ENCODE measurements around the gene TRIM27.
A peak's percentile ranks its signal among the peaks of the same experiment; 100 is the strongest.
"Not testable (repeated sequence)": the region's sequence is repeated elsewhere in the genome, so short reads cannot be mapped to it uniquely, and the experiment has no call there.

The TRIM27 gene

DNA sequence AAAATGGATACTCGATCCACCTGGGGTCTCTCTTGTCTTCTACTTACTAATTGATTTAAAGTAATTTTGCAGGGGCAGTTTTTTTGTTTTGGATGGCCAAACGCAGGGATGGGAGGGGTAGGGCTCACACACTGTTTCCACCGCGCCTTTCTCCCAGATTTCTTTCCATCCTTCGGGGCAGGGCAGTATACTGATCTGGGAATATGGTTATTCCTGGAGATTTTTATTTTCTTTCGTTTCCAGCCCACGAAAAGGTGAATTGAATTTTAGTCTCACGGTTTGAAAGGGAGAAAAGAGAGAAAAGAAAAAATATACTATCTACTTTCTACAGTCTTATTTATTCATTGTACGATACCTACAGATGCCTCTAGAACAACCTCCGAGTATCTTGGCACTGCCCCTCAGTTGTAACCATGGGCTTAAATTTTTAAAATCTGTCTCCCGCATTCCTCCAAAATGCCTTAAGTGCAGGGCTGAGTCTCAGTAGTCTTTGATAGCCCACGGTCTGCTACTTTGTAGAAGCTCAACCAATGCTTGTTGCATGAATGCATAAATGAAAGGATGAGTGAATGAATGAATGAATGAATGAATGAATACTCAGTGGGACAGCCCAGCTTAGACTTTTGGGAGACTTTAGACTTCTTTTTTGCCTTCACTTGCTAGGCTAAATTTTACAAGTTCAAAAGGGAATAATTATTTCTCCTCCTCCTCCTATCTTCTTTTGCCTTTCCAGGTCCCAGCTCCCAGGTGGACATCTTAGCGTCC lies 18.1 kb upstream of the TRIM27 start:
- DNase-seq, result no peak

DNA sequence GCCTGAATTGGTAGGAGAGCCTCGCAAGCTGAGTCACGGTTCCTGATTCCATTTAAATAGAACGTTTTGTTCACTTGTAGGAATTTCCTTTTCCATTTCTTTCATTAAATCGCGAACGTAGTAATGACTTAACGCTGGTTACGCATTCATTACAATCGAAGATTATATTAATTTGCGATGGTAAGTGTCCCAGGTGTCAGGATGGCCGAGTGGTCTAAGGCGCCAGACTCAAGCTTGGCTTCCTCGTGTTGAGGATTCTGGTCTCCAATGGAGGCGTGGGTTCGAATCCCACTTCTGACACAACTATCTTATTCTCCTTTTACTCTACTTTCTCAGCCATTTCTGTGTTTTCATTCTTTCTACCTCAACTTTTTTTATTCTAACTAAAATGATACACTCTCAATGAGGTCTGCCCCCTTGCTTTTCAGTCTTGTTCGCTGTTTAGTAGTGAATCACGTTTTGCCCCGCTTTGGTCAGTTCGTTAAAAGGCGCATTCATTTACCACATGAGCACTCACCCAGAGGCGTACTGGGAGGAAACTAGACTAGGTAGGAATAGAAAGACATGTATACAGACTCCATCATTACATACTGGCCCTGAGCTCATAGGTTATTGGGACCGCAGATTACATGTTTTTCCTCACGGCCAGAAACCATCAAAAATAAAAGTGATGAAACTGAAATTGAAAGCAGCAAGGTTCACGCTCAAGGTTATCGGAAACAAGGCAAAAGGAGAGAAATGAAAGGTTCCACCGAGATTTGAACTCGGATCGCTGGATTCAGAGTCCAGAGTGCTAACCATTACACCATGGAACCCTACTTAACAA lies 17.3 kb upstream of the TRIM27 start:
- DNase-seq, result peak; percentile 77 to 83

DNA sequence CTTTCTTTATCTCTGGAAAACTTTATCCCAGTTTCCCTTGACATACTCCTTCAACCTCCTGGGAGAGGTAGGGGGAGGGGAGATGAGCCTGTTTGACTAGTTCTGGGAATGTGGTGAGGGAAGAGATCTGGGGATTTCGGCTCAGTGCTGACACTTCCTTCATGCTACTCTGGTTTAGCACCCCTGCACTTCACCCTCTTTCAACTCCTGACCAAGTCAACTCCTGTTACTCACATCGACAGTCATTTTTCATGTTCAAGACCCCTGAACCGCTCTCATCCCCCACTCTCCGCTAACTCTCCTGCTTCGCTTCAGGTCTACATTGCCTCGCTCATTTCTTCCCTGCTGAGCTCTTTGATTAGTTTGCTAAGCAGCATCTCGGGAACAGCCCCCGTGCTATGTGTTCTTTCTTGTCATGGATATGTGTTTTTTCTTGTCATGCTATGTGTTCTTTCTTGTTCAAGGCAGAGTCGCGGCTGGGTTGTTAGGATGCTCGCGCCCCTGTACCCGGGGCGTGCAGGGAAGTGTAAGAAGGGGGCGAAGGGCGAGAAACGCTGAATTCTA lies 16.6 kb upstream of the TRIM27 start:
- DNase-seq, result peak; percentile 53 to 59

DNA sequence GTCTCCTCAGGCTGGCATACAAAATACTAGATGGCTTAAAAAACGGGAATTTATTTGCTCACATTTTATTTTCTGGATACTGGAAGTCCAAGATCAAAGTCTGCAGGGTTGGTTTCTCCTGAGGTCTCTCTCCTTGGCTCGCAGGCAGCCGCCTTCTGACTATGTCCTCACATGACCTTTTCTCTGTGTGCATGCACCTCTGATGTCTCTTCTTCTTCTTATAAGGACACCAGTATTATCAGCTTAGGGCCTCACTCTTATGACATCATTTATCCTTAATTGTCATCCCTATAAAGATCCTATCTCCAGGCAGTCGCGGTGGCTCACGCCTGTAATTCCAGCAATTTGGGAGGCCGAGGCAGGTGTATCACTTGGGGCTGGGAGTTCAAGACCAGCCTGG lies 9.3 kb upstream of the TRIM27 start:
- DNase-seq, result no peak

DNA sequence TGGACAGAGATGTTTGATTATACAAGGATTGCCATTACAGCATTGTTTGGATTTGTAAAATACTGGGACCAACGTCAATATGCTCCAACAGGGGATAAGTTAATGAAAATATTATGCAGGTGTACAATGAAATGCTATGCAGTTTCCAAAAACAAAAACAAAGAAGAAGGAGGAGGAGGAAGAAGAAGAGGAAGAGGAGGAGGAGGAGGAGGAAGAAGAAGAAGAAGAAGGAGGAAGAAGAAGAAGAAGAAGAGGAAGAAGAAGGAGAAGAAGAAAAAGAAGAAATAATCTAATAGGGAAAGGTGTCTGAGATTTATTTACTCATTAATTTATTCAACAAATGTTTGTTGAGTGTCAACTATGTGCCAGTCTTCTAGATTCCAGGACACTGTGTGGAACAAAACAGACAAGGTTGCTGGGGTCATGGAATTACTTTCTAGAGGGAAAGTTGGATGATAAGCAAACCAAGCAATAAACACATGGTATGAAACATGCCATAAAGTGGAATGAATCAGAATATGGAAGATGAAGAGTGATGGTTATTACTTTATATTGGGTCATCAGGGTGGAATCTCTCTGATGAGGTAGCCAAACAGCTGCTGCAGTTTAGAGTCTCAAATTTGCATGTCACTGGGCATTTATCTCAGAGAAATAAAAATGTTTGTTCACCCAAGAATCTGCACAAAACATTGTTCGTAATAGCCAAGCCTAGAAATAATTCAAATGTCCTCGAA lies 6.3 kb upstream of the TRIM27 start:
- DNase-seq, result no peak

DNA sequence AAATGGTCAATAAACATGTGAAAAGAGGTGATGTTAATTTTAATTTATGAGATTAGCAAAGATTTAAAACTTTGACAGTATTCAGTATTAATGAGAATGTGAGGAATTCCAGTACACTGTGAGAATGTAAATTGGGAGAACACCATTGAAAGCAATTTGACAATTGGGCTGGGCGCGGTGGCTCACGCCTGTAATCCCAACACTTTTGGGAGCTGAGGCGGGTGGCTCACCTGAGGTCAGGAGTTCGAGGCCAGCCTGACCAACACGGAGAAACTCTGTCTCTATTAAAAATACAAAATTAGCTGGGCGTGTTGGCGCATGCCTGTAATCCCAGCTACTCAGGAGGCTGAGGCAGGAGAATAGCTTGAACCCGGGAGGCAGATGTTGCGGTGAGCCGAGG lies 5.6 kb upstream of the TRIM27 start:
- DNase-seq, result not testable (repeated sequence)

DNA sequence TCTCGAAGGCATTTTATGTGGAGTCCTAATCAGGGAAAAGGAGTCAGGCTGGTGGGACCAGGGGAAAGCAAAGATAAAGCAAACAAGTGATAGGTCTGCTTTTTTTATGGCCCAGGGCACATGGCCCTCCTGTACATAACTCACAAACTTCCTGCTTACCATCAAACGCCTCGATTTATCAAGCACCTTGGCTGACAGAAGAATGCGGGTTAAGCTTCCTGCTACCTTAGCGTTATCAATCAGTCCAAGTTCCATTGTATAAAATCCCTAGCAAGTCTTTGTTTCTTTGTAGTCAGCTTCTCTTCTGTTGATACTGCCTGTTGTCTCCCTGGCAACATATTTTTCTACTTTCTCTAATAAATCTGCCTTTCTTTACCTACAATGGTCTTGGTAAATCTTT lies 4.1 kb upstream of the TRIM27 start:
- DNase-seq, result no peak

DNA sequence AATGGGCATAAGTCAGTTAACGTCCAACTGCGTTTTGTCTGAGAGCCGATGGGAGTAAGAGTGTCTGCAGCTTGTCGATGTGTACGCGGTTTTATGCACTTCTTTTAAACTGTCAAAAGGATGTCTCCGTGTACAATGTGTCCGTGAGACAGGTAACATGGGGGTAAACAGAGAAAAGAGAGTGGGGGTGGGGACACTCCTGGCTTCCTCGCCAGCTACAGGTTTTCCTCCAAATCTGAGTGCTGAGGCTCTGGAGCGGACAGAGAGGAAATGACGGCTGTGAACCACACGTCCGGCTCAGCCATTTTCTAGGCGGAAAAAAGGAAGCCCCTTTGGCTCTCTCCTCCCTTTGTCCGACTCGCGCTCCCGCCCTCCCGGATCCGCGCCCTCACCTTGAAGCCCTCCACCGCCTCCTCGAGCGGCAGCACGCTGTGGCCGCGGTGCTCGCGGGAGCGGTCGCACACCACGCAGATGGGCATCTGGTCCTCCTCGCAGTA lies 916 bp downstream of the TRIM27 start:
- peak; percentile 38 to 49 for DNase-seq

DNA sequence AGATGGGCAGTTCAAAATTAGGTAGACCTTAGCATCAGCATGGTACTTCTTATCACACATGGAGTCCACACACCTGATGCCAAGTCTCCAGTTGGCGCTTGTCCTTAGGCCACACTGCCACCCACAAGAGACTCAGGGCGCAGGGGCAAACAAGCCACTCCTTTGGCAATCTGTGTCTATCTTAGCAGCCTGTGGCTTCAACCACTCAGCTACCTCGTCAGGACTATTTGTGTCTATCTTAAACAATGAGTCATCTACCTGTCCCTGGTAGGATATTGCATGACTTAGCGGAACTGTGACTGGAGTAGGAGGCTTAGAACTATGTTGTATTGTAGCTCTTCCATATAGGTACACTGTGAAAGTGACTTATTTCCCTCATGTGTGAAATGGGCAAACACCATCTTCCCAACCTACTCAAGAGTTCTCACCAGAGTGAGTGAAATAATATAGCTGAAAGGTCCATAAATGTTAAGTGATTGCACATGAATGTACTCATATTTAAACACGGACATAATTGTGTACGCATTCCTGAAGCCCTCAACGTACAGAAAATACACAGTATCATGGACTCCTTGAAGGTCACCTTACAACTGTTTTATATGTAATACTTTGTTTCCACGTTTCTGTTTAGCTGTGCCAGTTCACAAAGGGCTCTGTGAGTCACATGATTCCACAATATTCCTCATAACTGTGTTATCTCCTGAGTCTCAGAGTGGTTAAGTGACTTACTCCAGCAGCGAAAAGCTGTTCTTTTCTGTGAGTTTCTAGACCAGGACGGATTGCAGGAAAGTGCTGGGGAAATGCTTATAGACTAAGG lies 1.6 kb downstream of the TRIM27 start:
- peak; percentile 22 to 27 for DNase-seq

DNA sequence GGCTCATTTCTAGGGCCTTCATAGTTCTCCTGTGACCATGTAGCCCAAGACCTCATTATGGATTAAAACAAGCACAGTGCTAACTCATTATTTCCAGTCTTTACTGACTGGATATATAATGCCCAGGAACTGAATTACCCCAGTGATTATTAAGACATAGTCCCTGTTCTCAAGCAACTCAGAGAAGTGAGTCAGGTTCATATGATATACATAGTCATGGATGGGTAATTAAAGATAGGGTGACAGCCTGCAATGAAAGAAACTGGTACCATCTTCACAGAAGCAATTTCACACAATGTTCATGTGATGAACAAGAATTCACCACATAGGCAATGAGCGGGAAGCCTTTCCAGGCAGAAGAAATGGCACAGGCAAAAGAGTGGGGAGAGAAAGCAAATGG lies 3.5 kb downstream of the TRIM27 start:
- no peak for DNase-seq

DNA sequence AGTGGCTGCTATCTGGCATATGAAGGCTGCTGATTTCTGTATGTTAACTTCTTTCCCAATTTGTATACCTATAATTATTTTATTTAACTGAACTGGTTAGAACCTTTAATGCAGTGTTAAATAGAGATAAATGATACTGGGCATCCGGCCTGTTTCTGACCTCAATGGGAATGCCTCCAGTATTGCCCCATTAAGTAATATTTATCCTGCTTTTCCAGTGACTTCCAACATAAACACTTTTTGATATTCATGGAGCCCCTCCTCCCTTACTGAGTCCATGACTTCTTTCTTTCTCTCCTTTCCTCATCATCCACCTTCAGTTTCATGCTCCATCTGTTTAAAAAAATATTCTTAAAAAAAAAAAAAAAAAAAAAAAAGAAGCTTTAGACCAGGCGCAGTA lies 8.8 kb downstream of the TRIM27 start:
- DNase-seq, result no peak

DNA sequence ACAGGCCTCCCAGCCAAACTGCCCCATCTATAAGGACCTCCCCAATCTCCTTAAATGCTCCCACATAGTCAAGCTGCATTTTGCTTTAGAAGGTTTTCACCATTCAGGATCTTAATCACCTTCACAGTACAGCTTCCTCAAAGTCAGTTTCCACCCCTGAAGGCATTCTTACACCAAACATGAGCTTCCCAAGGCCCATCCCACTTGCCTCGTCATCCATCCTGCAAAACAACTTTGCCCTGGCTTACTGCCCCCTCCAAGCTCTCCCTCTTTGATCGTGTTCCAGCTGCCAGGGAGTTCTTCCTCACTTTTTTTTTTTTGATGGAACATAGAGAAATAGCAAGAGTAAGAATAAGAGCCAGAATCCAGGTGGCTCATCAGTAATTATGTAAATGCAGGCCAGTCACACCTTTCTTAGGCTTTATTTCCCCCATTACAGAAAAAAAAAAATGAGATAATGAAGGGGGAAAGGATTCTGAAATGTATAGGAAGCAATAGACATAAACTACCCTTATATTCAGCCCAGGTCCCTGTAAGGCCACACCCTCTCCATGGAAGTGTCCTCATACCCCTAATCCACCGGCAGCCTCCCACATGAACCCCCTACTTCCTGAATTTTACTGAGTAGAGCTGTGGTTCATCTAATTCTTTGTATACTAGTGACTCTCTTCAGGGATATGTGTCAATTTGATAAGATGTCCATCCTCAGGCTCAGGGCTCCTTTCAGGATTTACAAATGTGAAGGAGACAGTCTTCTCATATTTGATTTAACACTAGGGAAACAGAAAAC lies 12.7 kb downstream of the TRIM27 start:
- no peak for DNase-seq

DNA sequence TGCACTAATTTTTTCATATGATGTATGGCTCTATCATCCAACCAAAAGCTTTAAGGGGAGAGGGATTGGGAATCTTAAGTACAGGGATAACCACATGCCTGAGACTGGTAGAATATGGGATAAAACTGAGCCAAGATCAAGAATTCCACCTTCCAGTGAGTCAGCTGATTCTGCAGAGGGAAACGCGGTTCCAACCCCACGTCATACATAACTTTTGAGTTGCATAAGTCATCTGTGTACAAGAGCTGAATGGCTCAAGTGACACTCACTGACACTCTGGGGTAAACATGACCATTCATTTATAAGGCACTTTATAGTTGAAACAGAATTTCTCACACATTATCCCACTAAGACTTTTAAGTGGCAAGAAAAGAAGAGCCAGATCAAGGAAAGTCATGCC lies 16.4 kb downstream of the TRIM27 start:
- DNase-seq, result no peak

DNA sequence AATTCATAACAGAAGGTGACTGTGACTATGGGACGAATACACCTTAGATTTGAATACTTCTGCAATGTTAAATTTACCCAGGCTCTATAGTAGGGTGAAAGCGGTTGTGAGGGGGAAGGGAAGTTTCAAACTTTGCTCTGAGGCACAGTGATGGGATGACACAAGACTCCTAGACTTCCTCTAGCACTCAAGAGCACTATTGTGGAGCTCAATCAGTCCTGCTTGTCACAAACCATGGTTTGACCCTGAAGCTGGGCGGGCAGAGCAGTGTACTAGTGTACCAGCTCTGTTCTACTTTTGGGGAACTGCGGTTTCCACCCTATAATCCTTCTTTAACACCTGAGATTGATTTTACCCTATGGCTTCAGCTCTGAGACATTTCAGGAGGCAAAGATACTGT lies 17.1 kb downstream of the TRIM27 start:
- no peak for DNase-seq

DNA sequence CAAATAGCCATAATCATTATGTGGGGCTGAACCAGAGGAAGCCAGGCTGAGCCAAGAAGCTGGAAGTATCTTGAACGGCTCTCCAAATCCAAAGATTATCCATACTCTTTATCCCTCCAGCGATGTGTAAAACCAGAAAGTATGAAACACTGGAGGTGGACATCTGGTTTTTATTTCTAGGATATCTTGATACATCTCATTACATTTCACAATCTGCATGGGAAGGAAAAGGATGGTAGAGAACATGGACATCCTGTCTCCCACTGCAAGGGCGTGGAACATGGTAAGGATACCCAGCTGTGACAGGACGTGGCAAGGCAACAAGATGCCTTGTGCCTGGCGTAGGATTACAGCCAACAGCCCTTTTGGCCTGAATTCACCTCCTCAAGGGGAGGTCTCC lies 20.1 kb downstream of the TRIM27 start:
- no peak for DNase-seq

DNA sequence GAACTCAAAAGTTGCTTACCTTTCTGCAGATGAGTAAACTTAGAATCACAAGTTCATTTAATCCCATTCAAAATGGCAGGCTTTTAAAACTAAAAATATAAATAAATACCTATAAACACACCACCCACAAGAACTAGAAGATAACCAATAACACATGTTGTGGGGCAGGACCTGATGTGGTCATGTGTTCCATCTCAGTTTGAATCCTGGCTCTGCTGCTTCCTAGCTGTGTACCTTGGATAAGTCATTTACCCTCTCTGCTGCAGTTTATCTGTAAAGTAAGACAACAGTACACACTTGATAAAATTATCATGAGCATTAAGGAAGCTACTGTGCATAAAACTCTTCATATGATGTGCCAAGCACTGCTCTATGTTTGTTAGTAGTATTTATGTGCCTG lies 22.0 kb downstream of the TRIM27 start:
- DNase-seq, result no peak

DNA sequence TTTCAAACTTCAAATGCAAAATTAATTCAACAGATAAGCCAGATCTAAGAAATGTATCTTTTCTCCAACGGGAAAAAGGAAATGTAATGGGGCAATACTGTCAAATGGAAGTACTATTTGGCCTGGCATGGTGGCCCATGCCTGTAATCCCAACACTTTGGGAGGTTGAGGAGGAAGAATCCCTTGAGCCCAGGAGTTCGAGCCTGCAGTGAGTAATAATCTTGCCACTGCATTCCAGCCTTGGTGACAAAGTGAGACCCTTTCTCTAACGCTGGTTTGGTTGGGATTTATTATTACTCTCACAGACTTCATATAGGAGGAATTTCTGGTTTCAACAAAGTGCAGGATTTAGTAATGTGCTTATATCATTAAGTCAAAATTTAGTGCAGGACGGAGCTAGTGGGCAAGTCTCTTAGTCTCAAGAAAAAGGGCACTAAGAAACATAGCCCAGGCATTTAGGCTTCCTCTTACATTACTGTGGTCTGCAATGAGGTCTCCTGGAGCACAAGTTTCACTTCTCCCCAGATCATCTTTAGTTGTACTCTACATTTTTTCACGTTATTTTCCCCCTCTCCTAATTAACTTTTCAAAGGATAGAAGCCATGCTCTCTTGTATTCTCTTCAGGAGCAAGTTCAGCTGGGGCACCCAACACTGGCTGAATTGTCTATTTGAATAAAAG lies 23.1 kb downstream of the TRIM27 start:
- no peak for DNase-seq

DNA sequence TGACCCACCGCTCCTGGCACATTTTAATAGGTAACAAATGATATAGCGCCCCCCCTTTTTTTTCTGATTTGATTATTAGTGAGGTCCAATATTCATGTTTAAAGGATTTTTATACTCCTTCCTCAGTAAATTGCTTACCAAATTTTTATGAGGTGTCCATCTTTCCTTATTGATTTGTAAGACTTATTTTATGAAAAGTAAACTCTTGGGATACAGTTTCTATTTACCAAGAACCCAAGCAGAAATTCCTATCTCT lies 25.1 kb downstream of the TRIM27 start:
- DNase-seq, result no peak

DNA sequence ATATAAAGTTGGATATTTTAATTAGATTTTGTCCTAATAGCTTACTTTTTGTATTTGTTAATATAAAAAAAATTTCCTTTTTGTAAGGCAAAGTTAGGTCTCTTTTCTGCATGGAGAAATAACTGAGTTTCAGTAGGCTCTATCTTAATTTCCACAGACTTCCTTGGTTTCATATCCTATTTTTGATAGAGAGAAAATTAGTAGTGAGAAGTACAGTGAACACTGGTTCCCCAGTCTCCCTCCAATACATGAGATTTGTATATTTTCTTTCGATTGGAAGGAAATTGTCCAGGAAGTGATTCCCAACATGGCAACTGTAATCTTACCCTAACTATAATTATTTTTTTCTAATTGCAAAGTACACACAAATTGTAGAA lies 26.4 kb downstream of the TRIM27 start:
- no peak for DNase-seq

DNA sequence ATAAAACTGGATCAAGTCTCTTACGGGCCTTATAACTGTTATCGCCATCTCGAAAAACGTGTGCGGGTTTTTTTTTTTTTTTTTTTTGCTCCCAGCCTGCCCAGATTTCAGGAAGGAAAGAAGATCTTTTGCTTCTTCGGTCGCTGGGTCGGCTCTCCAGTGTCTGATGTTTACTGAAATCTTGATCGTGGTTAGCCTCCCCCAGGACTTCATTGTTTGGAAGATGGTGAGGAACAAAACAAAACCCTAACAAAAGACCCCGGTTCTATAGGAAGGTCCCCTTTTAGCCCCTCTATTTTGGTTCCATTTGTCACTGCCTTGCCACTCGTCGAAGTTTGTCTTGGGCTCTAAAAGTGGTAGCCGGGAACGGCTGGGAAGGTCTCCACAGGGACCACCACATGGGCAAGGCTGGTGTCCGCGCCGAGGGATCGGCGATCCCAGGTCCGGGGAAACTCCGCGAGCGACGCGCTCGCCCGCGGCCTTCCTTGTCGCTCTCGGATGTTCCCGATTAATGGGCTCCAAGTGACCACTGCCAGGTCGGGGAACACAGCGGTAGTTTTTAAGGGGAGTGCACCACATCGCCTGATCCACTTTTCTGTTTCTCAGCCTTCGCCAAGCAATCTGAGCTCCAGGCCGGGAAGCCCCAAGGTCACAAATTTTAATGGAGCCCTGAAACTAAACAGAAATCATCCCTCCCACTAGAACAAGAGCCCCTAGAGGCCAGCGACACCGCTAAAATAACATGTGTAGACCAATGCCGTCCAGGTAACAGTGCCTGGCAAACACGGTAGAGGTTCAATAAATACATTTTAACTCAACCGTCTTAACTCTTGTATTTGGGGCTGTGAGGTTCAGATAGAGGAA lies 27.0 kb downstream of the TRIM27 start:
- DNase-seq, result peak; percentile 30 to 44
